Lung (tissue), 5 donors: ENCODE measurements around the gene POLN. TPM values are rescaled to one million over a fixed set of nuclear protein-coding genes. Genes with fewer than 3 reads are reported as not detected.

Experiments used
- polyA plus RNA-seq, 2 donors: library from polyadenylated mRNA; stranded (reverse); fragments of 200-250 nt; gene quantifications; one replicate each; pipeline ENCODE4 v1.2.1, GENCODE V29; 2013
- small RNA-seq: library from RNA; depleted of rRNA; stranded (forward); fragments of <200 nt; gene quantifications from one replicate; pipeline ENCODE3, GENCODE V24; 2014; ENCODE audit warnings: low replicate concordance
- total RNA-seq, 2 donors: library from RNA; depleted of rRNA in 1 of 2; stranded (reverse); fragments of >200 nt in 1 of 2; gene quantifications; one replicate each; pipeline ENCODE4 v1.2.1, GENCODE V29; 2014 to 2021
- donor health status: Bipolar disorder and iron deficiency.
- donor health status: healthy.
- donor health status: DM: yes; HTN: yes; CAD: no.

Gene POLN
- total and polyA plus RNA-seq, 4 donors, result 0.68 to 3.7 (median 2.2) TPM

Small RNA genes within 50 kb of the gene (small RNA-seq; reads per million reads assigned to genes)
- gene COX6B1P5, result not detected

Other genes with a start within 250 kb of the POLN start
- gene NELFA, start 233.1 kb downstream of the POLN start, total RNA-seq, result 10 to 100 TPM; 31.3 to 33.6 TPM
- 10 to 100 TPM; 17.8 to 18.2 TPM for gene NELFA, start 233.1 kb downstream of the POLN start, polyA plus RNA-seq
- gene NAT8L, start 182.8 kb downstream of the POLN start, total RNA-seq, result under 1 TPM; 0.28 to 0.46 TPM
- gene NAT8L, start 182.8 kb downstream of the POLN start, polyA plus RNA-seq, result under 1 TPM; 0.05 to 0.06 TPM
- gene HAUS3, start within 50 bp of the POLN start, total RNA-seq, result 10 to 100 TPM; 12.8 to 21.0 TPM
- gene HAUS3, start within 50 bp of the POLN start, polyA plus RNA-seq, result 10 to 100 TPM in 1 of 2 donors, 1 to 10 TPM in 1; 5.6 to 11.5 TPM
- 10 to 100 TPM; 37.5 to 65.1 TPM for gene MXD4, start 20.0 kb upstream of the POLN start, total RNA-seq
- 10 to 100 TPM; 34.4 to 58.2 TPM for gene MXD4, start 20.0 kb upstream of the POLN start, polyA plus RNA-seq
- gene ZFYVE28, start 176.5 kb upstream of the POLN start, total RNA-seq, result 10 to 100 TPM in 1 of 2 donors, 1 to 10 TPM in 1; 8.3 to 10.3 TPM
- 1 to 10 TPM; 6.8 to 6.9 TPM for gene ZFYVE28, start 176.5 kb upstream of the POLN start, polyA plus RNA-seq
- 10 to 100 TPM in 1 of 2 donors, 1 to 10 TPM in 1; 2.6 to 12.1 TPM for gene CFAP99, start 176.8 kb upstream of the POLN start, total RNA-seq
- 1 to 10 TPM; 2.1 TPM for gene CFAP99, start 176.8 kb upstream of the POLN start, polyA plus RNA-seq
- gene RNF4, start 227.0 kb upstream of the POLN start, total RNA-seq, result 10 to 100 TPM; 49.2 to 54.7 TPM
- gene RNF4, start 227.0 kb upstream of the POLN start, polyA plus RNA-seq, result 10 to 100 TPM; 14.8 to 33.0 TPM